Activated T-helper 1 cell treated with anti-CD3 and anti-CD28 coated beads, Interleukin-12 subunit alpha, Interleukin-12 subunit beta, Interleukin-2, Interleukin-4 antibody, amounts not matched to agents 30 ng/mL and 10 ng/mL and 1 ng/mL, durations not matched to agents 14 hours and 24 hours and 36 hours (primary cell): ENCODE data around the gene RRP1. TPM values are rescaled to one million over a fixed set of nuclear protein-coding genes. Genes with fewer than 3 reads are reported as not detected.
A peak's percentile ranks its signal among the peaks of the same experiment; 100 is the strongest.

Experiments
- DNase-seq: peaks from one replicate; pipeline ENCODE4 v3.0.0; 2021; ENCODE audit warnings: low spot score
- H3K27ac Mint-ChIP-seq: one replicate; pipeline ENCODE4 v1.8.0; 2021; ENCODE audit warnings: mild to moderate bottlenecking, mixed read lengths
- H3K27me3 Mint-ChIP-seq: one replicate; pipeline ENCODE4 v1.8.0; 2022; ENCODE audit warnings: mild to moderate bottlenecking, moderate library complexity, mixed read lengths; ENCODE audit not compliant: insufficient read depth
- H3K36me3 Mint-ChIP-seq: one replicate; pipeline ENCODE4 v1.8.0; 2021; ENCODE audit warnings: low read depth, mixed read lengths
- H3K4me1 Mint-ChIP-seq: one replicate; pipeline ENCODE4 v1.8.0; 2021; ENCODE audit warnings: low read depth, mixed read lengths
- H3K4me3 Mint-ChIP-seq: one replicate; pipeline ENCODE4 v1.8.0; 2021; ENCODE audit warnings: mild to moderate bottlenecking, moderate library complexity, mixed read lengths
- H3K9me3 Mint-ChIP-seq: one replicate; pipeline ENCODE4 v1.8.0; 2021; ENCODE audit warnings: mixed read lengths
- intact Hi-C: fragments of 100-400 bp; cut with micrococcal nuclease; formaldehyde crosslinking; loops from one replicate; pipeline ENCODE4 v1.15.1; 2024
- total RNA-seq: library from RNA; stranded (reverse); gene quantifications from 2 replicates; pipeline ENCODE4 v1.2.3, GENCODE V29; 2022

Gene RRP1
- total RNA-seq, 1 donor from 2014 or later = 91.8 TPM

GRCh38 chr21:43775190-43775589 lies 14.2 kb upstream of the RRP1 start:
- peak overlapping the region; percentile 80 for H3K27ac Mint-ChIP-seq
- peaks cover 7% of the 10 kb centered on the region for H3K9me3 Mint-ChIP-seq
- no peak for DNase-seq
- H3K4me3 Mint-ChIP-seq = peak overlapping the region; percentile 96
- intact Hi-C loops = loop anchor here (5.0 kb wide), 1 partner anchor 113 kb away; no protein-coding TSS in a partner anchor
- peaks cover 27% of the 10 kb centered on the region for H3K36me3 Mint-ChIP-seq
- H3K4me1 Mint-ChIP-seq = peaks cover 43% of the 10 kb centered on the region
- no peaks in the 10 kb centered on the region for H3K27me3 Mint-ChIP-seq

- Mint-ChIP-seq H3K27ac (peak within 1 kb of the TSS; percentile 80), H3K4me1 (peaks cover 43% of the 10 kb centered on the region), H3K4me3 (peak within 1 kb of the TSS; percentile 96), H3K9me3 (peaks cover 7% of the 10 kb centered on the region), H3K27me3 (no peaks in the 10 kb centered on the region), H3K36me3 (peaks cover 27% of the 10 kb centered on the region)
- DNase-seq = peak; percentile 83
- intact Hi-C loops = loop anchor here (1.0 to 5.0 kb wide), 3 partner anchors 13 to 114 kb away; partner anchors contain the start of genes PDXK and RRP1
Observed at GRCh38 chr21:43775795-43776430, 13.5 kb upstream of the RRP1 start, which contains the start of gene CSTB. CSTB (minus strand) TSS chr21:43776308; CDS start chr21:43776269, 39 bp downstream.

DNA sequence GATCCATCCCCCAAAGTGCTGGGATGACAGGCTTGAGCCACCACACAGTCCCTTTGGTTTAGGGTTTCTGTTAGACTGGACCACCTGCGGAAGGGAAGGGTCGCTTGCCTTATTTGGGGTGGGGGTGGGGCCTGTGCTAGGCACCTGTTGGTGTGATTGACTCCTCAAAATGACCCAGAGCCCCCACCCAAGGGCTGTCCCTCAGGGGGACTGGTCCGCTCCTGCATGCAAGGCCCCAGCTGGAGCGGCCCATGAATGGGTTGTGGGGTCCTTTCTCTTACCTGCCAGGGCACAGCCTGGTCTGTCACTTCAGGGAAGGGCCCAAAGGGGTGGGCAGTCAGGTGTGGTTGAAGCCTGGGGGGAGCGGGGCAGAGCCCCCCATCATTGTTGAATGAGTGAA lies 11.4 kb upstream of the RRP1 start:
- intact Hi-C loops = loop anchor here (2.0 to 5.0 kb wide), 2 partner anchors 59 to 116 kb away; partner anchors contain the start of gene PDXK
- DNase-seq = no peak
- Mint-ChIP-seq H3K4me3 (peak overlapping the region; percentile 87), H3K27ac (peak overlapping the region; percentile 93), H3K27me3 (no peaks in the 10 kb centered on the region), H3K9me3 (no peaks in the 10 kb centered on the region), H3K4me1 (peaks cover 56% of the 10 kb centered on the region), H3K36me3 (peaks cover 17% of the 10 kb centered on the region)

- Mint-ChIP-seq H3K9me3 (no peaks in the 10 kb centered on the region), H3K4me1 (peaks cover 57% of the 10 kb centered on the region), H3K36me3 (peaks cover 9% of the 10 kb centered on the region), H3K27me3 (no peaks in the 10 kb centered on the region), H3K27ac (peak overlapping the region; percentile 93), H3K4me3 (peak overlapping the region; percentile 69)
- no peak for DNase-seq
- intact Hi-C loops = loop anchor here (5.0 kb wide), 1 partner anchor 116 kb away; no protein-coding TSS in a partner anchor
Observed at GRCh38 chr21:43778469-43779335, 10.7 kb upstream of the RRP1 start.

DNA sequence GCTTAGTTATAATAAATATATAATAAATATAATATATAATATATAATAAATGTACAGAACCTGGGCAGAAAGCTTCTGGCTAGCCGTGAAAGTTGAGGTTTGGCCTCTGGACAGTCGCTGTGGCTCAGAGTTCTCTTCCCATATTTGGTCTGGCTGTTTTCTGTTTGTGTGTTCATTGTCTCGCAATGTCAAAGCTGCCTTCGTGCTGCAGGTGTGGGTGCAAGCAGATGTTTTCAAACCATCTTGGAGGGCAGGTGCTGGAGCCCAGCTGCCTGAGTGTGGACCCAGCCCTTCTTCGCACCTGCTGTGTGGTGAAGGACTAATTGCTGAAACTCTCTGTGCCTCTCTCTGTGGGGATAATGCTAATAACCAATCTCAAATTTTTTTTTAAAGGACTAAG lies 9.7 kb upstream of the RRP1 start:
- peaks cover 5% of the 10 kb centered on the region for H3K36me3 Mint-ChIP-seq
- intact Hi-C loops = loop anchor here (5.0 kb wide), 1 partner anchor 117 kb away; no protein-coding TSS in a partner anchor
- peak overlapping the region; percentile 58 for H3K27ac Mint-ChIP-seq
- H3K9me3 Mint-ChIP-seq = no peaks in the 10 kb centered on the region
- H3K4me3 Mint-ChIP-seq = no peak overlapping the region
- DNase-seq = no peak
- H3K27me3 Mint-ChIP-seq = no peaks in the 10 kb centered on the region
- peaks cover 57% of the 10 kb centered on the region for H3K4me1 Mint-ChIP-seq

DNA sequence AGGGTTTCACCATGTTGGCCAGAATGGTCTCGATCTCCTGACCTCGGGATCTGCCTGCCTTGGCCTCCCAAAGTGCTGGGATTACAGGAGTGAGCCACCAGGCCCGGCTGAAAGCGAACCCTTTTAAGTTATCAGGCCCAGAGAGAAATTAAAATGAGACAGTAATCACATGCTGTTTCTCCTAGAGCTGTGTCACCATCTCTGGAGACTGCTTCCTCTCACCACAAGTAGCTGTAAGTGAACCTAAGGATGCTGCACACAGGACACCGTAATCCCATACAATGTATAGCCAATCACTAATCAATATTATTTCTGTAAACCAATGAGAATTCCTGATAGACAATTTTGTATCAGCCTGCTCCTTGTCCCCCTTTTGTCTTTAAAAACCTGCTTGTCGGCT lies 7.5 kb upstream of the RRP1 start:
- H3K36me3 Mint-ChIP-seq = peaks cover 2% of the 10 kb centered on the region
- H3K4me1 Mint-ChIP-seq = peaks cover 49% of the 10 kb centered on the region
- intact Hi-C loops = no loop called here
- DNase-seq = no peak
- H3K9me3 Mint-ChIP-seq = no peaks in the 10 kb centered on the region
- no peaks in the 10 kb centered on the region for H3K27me3 Mint-ChIP-seq
- no peak overlapping the region for H3K4me3 Mint-ChIP-seq
- no peak overlapping the region for H3K27ac Mint-ChIP-seq

GRCh38 chr21:43782431-43783097 lies 6.8 kb upstream of the RRP1 start:
- Mint-ChIP-seq H3K9me3 (no peaks in the 10 kb centered on the region), H3K27ac (peak overlapping the region; percentile 73), H3K4me1 (peaks cover 46% of the 10 kb centered on the region), H3K4me3 (peak overlapping the region; percentile 54), H3K36me3 (peaks cover 2% of the 10 kb centered on the region), H3K27me3 (no peaks in the 10 kb centered on the region)
- intact Hi-C loops = no loop called here
- DNase-seq = no peak

DNA sequence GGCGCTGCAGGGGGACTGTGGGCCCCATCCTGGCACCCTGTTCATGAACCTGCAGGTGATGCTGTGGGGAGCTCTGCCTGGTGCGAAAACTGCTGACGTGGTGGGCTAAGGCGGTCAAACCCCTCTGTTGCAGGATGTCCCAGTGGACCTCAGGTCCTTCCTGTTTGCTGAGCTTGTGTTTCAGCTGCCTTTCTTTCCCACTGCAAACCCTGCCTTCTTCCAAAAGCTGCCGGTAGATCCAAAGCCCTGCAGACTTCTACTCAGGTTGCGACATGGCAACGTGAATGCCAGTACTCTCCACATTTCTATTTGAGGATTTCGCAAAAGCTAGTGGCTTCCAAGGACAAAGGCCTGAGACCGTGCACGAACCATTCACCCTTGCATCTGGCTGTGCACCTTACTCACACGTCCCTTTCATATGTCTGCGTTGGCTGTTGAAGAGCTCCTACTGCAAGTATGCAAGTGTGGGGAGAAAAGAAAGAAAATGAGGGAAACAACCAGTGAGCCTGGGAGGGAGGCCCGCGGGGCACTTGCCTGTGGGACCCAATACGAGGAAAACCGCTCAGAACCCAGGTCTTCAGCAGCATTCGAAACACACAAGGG lies 6.2 kb upstream of the RRP1 start:
- H3K27ac Mint-ChIP-seq = peak overlapping the region; percentile 73
- H3K27me3 Mint-ChIP-seq = no peaks in the 10 kb centered on the region
- H3K4me3 Mint-ChIP-seq = peak overlapping the region; percentile 54
- intact Hi-C loops = no loop called here
- peaks cover 43% of the 10 kb centered on the region for H3K4me1 Mint-ChIP-seq
- DNase-seq = no peak
- H3K36me3 Mint-ChIP-seq = peaks cover 2% of the 10 kb centered on the region
- H3K9me3 Mint-ChIP-seq = no peaks in the 10 kb centered on the region

DNA sequence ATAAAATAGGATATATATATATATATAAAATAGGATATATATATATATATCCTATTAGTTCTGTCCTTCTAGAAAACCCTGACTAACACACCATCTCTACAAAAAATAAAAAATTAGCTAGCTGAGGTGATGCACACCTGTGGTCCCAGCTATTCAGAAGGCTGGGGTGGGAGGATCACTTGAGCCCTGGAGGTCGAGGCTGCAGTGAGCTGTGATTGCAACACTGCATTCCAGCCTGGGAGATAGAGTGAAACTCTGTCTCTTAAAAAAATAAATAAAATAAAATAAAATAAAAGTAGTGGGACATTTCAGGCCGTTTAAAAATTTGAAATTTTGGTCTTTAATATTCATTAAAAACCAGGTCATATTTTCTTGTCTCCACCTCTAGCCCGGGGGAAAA lies 4.2 kb upstream of the RRP1 start:
- peaks cover 5% of the 10 kb centered on the region for H3K36me3 Mint-ChIP-seq
- H3K27me3 Mint-ChIP-seq = no peaks in the 10 kb centered on the region
- H3K4me1 Mint-ChIP-seq = peaks cover 31% of the 10 kb centered on the region
- intact Hi-C loops = loop anchor here (5.0 kb wide), 2 partner anchors 132 to 227 kb away; partner anchors contain the start of gene TRAPPC10
- no peak overlapping the region for H3K4me3 Mint-ChIP-seq
- DNase-seq = no peak
- no peaks in the 10 kb centered on the region for H3K9me3 Mint-ChIP-seq
- no peak overlapping the region for H3K27ac Mint-ChIP-seq

- intact Hi-C loops = loop anchor here (5.0 kb wide), 2 partner anchors 131 to 226 kb away; partner anchors contain the start of gene TRAPPC10
- Mint-ChIP-seq H3K9me3 (no peaks in the 10 kb centered on the region), H3K27me3 (no peaks in the 10 kb centered on the region), H3K27ac (peak overlapping the region; percentile 66), H3K4me1 (peaks cover 39% of the 10 kb centered on the region), H3K36me3 (peaks cover 14% of the 10 kb centered on the region), H3K4me3 (no peak overlapping the region)
- no peak for DNase-seq
Observed at GRCh38 chr21:43786300-43786806, 3.0 kb upstream of the RRP1 start.

DNA sequence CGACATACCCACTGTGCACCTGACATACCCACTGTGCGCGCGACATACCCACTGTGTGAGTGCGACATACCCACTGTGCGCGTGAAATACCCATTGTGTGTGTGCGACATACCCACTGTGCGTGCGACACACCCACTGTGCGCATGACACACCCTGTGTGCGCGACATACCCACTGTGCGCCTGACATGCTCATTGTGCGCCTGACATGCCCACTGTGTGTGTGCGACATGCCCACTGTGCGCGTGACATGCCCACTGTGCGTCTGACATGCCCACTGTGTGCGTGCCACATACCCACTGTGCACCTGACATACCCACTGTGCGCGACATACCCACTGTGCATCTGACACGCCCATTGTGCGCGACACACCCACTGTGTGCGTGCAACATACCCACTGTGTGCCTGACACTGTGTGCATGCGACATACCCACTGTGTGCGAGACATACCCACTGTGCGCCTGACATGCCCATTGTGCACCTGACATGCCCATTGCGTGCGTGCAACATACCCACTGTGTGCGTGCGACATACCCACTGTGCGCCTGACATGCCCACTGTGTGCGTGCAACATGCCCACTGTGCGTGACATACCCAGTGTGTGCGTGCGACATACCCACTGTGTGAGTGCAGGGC lies 2.5 kb upstream of the RRP1 start:
- Mint-ChIP-seq H3K4me3 (no peak overlapping the region), H3K27ac (no peak overlapping the region), H3K27me3 (no peaks in the 10 kb centered on the region), H3K9me3 (no peaks in the 10 kb centered on the region), H3K4me1 (peaks cover 39% of the 10 kb centered on the region), H3K36me3 (peaks cover 16% of the 10 kb centered on the region)
- DNase-seq = no peak
- intact Hi-C loops = loop anchor here (5.0 kb wide), 2 partner anchors 130 to 225 kb away; partner anchors contain the start of gene TRAPPC10
